Parathyroid adenoma (tissue), 2 donors: ENCODE measurements around the gene ARHGAP15.

ENCODE experiments used
- H2AFZ ChIP-seq: fragments of 300-600 bp; sonication (generic); one replicate; pipeline ENCODE4 v1.7.0; 2017; ENCODE audit warnings: antibody characterized with exemption, mild to moderate bottlenecking
- H3K27ac ChIP-seq: fragments of 300-600 bp; sonication (generic); one replicate; pipeline ENCODE4 v1.7.0; 2017
- H3K27me3 ChIP-seq: fragments of 300-600 bp; sonication (generic); one replicate; pipeline ENCODE4 v1.7.0; 2017; ENCODE audit warnings: low read length; ENCODE audit not compliant: control insufficient read depth, insufficient read depth
- H3K36me3 ChIP-seq: fragments of 300-600 bp; sonication (generic); one replicate; pipeline ENCODE4 v1.7.0; 2017; ENCODE audit warnings: low read length; ENCODE audit not compliant: control insufficient read depth, insufficient read depth
- H3K4me1 ChIP-seq: fragments of 300-600 bp; sonication (generic); one replicate; pipeline ENCODE4 v1.7.0; 2017; ENCODE audit warnings: control low read depth
- H3K4me2 ChIP-seq: fragments of 300-600 bp; sonication (generic); one replicate; pipeline ENCODE4 v1.7.0; 2017; ENCODE audit warnings: low read length
- H3K4me3 ChIP-seq: fragments of 300-600 bp; sonication (generic); one replicate; pipeline ENCODE4 v1.7.0; 2017; ENCODE audit warnings: low read depth, low read length
- H3K79me2 ChIP-seq: fragments of 300-600 bp; sonication (generic); one replicate; pipeline ENCODE4 v1.7.0; 2017; ENCODE audit warnings: control low read depth
- H3K9ac ChIP-seq: fragments of 300-600 bp; sonication (generic); one replicate; pipeline ENCODE4 v1.7.0; 2017; ENCODE audit warnings: mild to moderate bottlenecking
- H3K9me3 ChIP-seq: fragments of 300-600 bp; sonication (generic); one replicate; pipeline ENCODE4 v1.7.0; 2017; ENCODE audit warnings: low read length; ENCODE audit not compliant: control insufficient read depth
- TF ChIP-seq, protein P1 (sequence below): fragments of 300-600 bp; sonication (generic); IDR thresholded peaks from one replicate; pipeline ENCODE4 v1.7.0; 2017; ENCODE audit warnings: antibody characterized with exemption, mild to moderate bottlenecking
- donor health status: primary hyperparathyroidism.

ARHGAP15 gene

GRCh38 chr2:143744114-143744513 is 614.9 kb downstream of the ARHGAP15 start:
- no peak overlapping the region for H3K27ac ChIP-seq
- H3K79me2 ChIP-seq, result no peaks in the 10 kb centered on the region
- no peak overlapping the region for H3K4me3 ChIP-seq
- no peaks in the 10 kb centered on the region for H3K36me3 ChIP-seq
- no peaks in the 10 kb centered on the region for H3K9me3 ChIP-seq
- no peak overlapping the region for H3K9ac ChIP-seq
- H3K27me3 ChIP-seq, result no peaks in the 10 kb centered on the region
- H3K4me2 ChIP-seq, result no peak overlapping the region
- H2AFZ ChIP-seq, result no peak overlapping the region
- peaks cover 18% of the 10 kb centered on the region for H3K4me1 ChIP-seq
- TF ChIP-seq, protein P1, sequence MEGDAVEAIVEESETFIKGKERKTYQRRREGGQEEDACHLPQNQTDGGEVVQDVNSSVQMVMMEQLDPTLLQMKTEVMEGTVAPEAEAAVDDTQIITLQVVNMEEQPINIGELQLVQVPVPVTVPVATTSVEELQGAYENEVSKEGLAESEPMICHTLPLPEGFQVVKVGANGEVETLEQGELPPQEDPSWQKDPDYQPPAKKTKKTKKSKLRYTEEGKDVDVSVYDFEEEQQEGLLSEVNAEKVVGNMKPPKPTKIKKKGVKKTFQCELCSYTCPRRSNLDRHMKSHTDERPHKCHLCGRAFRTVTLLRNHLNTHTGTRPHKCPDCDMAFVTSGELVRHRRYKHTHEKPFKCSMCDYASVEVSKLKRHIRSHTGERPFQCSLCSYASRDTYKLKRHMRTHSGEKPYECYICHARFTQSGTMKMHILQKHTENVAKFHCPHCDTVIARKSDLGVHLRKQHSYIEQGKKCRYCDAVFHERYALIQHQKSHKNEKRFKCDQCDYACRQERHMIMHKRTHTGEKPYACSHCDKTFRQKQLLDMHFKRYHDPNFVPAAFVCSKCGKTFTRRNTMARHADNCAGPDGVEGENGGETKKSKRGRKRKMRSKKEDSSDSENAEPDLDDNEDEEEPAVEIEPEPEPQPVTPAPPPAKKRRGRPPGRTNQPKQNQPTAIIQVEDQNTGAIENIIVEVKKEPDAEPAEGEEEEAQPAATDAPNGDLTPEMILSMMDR, result no peak

GRCh38 chr2:143745060-143745459 is 615.8 kb downstream of the ARHGAP15 start:
- Histone ChIP-seq H3K27me3 (no peaks in the 10 kb centered on the region), H3K4me1 (peaks cover 18% of the 10 kb centered on the region), H3K79me2 (no peaks in the 10 kb centered on the region), H2AFZ (no peak overlapping the region), H3K36me3 (no peaks in the 10 kb centered on the region), H3K9ac (no peak overlapping the region), H3K4me3 (no peak overlapping the region), H3K27ac (peak overlapping the region; percentile 1), H3K9me3 (no peaks in the 10 kb centered on the region), H3K4me2 (peak overlapping the region; percentile 29)
- TF ChIP-seq, protein P1, result no peak

DNA sequence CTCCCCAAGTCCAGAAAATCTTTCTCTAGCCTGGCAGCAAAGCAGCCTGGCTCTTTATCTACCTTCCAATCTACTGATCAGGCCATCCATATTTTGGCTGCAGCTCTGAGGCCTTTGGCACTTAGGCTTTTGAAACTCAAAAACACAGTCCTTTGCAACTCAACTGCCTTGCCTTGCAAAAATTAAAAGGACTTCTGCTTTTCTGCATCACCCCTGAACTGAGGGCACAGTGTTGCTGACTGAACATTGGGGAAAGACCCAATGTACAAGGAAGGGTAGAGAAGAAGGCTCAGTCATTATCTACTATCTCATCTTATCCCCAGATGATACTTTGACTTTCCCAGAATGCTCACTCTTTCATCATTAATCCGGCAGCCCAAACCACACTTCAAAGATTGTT is 625.5 kb downstream of the ARHGAP15 start:
- H3K27ac ChIP-seq, result no peak overlapping the region
- no peaks in the 10 kb centered on the region for H3K36me3 ChIP-seq
- no peaks in the 10 kb centered on the region for H3K27me3 ChIP-seq
- no peaks in the 10 kb centered on the region for H3K9me3 ChIP-seq
- peak overlapping the region; percentile 44 for H2AFZ ChIP-seq
- TF ChIP-seq, protein P1, result no peak
- no peaks in the 10 kb centered on the region for H3K79me2 ChIP-seq
- no peak overlapping the region for H3K4me3 ChIP-seq
- H3K4me1 ChIP-seq, result peaks cover 9% of the 10 kb centered on the region
- no peak overlapping the region for H3K9ac ChIP-seq
- H3K4me2 ChIP-seq, result no peak overlapping the region

GRCh38 chr2:143758629-143759330 is 629.6 kb downstream of the ARHGAP15 start:
- no peaks in the 10 kb centered on the region for H3K9me3 ChIP-seq
- no peak overlapping the region for H3K4me2 ChIP-seq
- H3K4me3 ChIP-seq, result no peak overlapping the region

More at GRCh38 chr2:143758629-143759330, 629.6 kb downstream of the ARHGAP15 start:
- Histone ChIP-seq H2AFZ (no peak overlapping the region), H3K9ac (no peak overlapping the region), H3K27me3 (no peaks in the 10 kb centered on the region), H3K27ac (no peak overlapping the region), H3K79me2 (no peaks in the 10 kb centered on the region), H3K36me3 (no peaks in the 10 kb centered on the region), H3K4me1 (peaks cover 9% of the 10 kb centered on the region)
- TF ChIP-seq, protein P1, result no peak
